Jurkat, Clone E6-1 (cell line): ENCODE measurements around the gene SYT12.

Source experiments
- DNase-seq: peaks from one replicate; pipeline ENCODE4 v3.0.0-alpha.2; 2011; ENCODE audit warnings: low read depth, low spot score
- H3K4me3 ChIP-seq: 2 replicates; pipeline ENCODE4 v1.5.1; 2011; ENCODE audit warnings: mild to moderate bottlenecking, low read length, control low read depth, moderate library complexity

Gene SYT12

DNA sequence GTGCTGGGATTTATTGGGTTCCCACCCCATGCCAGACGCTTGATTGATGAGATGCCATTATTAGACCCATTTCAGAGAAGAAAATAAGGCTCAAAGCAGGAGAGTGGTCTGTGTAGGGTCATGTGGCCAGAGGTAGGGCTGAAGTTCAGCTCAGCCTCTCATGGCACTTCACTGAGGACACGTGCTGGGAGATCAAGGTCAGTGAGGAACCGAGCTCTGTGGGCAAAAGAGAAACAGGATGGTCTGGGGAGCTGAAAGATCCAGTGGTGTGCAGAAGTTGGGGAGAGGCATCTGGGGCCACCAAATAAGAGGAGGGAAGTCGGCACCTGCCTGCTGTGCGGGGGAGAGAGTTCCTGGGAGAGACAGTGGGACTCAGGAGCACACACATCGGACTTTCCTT lies 53.3 kb downstream of the SYT12 start:
- DNase-seq: no peak
- no peak overlapping the region for H3K4me3 ChIP-seq

DNA sequence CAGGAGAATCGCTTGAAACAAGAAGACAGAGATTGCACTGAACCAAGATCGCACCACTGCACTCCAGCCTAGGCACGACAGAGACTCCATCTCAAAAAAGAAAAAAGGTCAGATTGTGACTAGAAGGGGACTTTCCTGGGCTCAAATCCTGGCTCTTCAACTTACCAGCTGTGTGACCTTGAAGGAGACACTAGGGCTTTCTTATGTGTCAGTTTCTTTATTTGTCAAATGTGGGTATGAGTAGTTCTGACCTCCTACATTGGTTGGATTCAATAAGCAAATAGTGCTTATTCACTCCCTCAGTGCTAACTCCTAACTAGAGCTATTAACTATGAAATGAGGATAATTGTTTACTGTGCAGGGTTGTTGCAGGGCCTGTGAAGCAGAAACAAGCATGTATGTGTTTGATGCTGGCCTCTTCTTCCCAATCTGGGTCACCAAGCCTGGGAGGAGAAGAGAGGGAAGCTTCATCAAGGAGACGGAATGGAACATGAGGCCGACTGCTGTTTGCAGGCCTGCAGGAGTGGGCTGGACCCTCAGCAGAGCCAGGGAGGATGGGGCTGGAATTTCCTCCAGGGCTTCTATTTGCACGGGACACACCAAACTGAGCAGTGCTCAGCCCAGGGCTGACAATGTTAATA lies 56.3 kb downstream of the SYT12 start:
- DNase-seq: no peak
- no peak overlapping the region for H3K4me3 ChIP-seq

DNA sequence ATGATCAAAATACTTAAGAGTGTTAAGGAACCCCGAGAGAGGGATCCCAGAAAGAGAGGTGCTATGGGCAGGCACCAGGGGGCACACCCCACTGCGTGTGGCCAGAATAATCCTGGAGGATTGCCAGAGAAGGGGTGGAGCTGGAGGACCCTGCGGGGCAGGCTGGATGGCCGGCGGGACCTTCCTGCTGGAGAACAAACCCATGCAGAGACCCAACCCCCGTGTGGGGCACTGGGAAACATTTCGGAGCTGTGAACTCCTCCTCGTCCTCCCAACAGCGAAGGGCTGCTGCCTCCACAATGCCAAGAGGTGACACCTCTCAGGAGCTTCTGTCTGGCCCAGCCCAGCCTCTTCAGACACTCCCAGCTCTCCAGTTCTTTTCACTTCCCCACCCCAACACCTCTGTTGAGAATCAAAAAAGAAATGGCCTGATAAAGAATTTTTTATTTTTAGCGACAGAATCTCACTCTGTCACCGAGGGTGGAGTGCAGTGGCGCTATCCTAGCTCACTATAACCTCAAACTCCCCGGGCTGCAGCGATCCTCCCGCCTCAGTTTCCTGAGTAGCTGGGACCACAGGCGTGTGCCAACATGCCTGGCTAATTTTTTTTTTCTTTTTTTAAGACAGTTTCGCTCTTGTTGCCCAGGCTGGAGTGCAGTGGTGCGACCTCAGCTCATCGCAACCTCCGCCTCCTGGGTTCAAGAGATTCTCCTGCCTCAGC lies 59.3 kb downstream of the SYT12 start:
- H3K4me3 ChIP-seq: no peak overlapping the region
- DNase-seq: no peak

DNA sequence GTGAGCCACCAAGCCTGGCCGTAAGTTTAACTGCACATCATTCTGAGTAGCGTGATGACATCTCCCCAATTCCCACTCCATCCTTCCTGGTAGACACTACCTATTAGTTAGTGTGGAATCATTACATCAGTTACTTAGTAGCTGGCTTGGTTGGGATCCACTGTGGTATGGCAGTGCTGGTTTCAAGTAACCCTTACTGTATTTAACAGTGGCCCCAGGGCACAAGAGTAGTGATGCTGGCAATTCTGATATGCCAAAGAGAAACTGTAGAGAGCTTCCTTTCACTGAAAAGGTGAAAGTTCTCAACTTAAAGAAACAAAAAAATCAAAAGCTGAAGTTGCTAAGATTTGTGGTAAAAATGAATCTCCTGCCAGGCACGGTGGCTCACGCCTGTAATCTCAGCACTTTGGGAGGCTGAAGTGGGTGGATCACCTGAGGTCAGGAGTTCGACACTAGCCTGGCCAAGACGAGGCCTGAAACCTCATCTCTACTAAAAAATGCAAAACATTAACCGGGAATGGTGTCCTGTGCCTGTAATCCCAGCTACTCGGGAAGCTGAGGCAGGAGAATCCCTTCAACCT lies 60.9 kb downstream of the SYT12 start:
- no peak for DNase-seq
- no peak overlapping the region for H3K4me3 ChIP-seq

DNA sequence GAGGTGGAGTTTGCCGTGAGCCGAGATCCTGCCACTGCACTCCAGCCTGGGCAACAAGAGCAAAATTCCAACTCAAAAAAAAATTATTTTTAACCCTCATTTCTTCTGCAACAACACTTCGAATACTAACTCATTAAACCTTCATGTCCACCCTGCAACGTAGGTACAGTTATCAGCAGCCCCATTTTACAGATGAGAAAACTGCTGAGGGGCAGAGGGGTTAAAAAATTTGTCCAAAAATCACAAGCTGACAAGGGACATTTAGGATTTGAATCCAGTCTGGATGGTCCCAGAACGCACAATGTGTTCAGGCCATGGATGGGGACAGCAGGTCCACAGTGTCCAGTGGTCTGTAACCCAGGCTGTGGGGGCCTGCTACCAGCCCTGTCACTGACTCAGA lies 62.7 kb downstream of the SYT12 start:
- DNase-seq: no peak
- H3K4me3 ChIP-seq: no peak overlapping the region

DNA sequence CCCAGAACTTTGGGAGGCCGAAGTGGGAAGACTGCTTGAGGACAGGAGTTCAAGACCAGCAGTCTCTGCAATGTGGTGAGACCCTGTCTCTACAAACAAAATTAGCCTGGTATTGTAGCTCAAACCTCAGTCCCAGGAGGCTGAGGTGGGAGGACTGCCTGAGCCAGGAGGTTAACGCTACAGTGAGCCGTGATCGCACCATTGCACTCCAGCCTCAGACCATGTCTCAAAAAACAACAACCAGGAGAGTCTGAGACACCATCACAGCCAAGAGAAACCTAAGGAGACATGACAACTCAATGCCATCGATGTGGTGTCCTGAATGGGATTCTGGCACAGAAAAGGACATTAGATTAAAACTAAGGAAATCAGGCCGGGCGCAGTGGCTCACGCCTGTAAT lies 67.8 kb downstream of the SYT12 start:
- DNase-seq: no peak
- no peak overlapping the region for H3K4me3 ChIP-seq

DNA sequence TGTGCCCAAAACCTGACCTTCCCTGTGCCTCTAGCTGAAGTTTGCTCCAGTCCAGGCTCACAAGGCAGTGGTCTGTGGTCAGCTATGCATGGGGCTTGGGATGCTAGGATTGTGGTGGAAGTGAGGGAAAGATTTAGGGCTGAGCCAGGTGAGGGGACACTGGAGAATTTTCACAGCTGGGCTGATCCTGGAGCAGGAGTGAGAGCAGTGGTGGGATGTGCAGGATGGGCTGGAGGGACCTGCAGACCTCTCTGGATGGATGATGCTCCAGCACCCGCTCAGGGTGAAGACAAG lies 72.2 kb downstream of the SYT12 start:
- H3K4me3 ChIP-seq: no peak overlapping the region
- DNase-seq: no peak

DNA sequence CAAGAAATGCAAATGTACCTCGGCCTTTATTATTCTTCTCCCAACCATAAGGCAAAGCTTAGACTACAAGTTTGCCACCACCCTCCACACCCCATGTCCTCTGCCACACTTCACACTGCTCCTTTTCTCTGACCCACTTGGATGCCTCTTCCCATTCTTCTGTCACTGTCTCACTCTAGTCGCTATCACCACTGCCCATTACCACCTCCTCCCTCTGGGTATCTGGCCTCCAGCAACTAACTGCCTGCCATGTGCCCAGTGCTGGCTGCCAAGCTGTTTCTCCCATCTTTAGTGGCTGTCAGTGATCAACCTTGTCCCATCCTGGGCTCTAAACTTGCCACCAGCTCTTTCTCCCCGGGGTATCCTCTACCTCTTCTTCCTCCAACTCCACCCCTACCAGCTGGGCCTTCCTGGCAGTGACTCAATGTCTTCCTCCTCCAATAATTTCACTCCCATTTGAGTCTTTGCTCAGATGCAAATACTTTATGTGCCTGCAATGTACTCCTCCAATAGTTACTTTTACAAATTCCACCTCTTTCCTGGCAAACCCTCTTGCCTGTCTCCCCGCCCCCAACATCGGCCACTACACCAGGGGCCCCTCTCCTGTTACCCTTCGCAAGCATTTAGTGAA lies 76.0 kb downstream of the SYT12 start:
- no peak for DNase-seq
- H3K4me3 ChIP-seq: no peak overlapping the region

DNA sequence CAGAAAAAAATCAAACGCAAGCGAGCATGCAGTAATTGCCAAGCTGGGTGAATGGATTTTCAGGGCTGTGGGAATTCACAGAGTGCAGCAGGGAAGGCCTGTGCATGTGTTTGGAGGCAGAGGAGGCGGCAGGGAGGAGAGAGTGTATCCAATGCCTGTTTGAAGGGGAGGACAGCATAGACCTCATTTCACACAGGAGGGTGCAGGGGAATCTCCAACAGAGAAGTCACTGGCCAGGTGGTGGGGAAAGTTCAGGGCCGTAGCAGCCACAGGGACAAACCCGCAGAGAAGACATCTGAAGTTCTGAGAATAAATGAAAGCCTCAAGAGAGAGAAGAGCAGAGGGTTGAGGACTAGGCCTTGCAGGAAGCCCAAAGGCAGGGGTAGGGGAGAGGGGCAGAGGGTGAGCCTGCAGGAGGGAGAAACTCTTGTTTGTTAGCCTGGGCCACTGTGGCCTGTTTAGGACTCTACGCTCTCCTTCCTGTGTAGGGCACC lies 76.9 kb downstream of the SYT12 start:
- no peak for DNase-seq
- no peak overlapping the region for H3K4me3 ChIP-seq
